Measurements from ENCODE around the gene TM2D1.

TM2D1 gene

DNA sequence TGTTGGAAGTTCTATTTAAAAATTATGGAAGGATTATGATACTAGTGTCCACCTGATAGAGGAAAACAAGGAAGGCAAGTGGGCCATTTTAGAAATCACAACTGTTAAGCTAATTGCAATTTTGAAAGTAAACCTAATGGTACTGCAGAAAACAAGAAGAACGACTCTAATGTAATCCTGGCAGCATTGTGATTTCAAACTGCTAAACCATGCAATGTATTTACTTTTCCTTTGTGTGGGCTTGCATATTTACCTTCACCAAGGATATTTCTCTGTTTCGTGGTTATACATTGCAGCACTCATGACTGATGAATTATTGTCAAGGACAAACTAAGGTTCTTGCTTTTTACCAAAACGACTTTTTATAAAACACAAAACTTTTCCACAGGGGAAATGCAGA lies 88.1 kb downstream of the TM2D1 start:
- no peak overlapping the region for H3K4me3 ChIP-seq (ENCODE audit: low read depth, low read length)
- TF ChIP-seq, protein P1, sequence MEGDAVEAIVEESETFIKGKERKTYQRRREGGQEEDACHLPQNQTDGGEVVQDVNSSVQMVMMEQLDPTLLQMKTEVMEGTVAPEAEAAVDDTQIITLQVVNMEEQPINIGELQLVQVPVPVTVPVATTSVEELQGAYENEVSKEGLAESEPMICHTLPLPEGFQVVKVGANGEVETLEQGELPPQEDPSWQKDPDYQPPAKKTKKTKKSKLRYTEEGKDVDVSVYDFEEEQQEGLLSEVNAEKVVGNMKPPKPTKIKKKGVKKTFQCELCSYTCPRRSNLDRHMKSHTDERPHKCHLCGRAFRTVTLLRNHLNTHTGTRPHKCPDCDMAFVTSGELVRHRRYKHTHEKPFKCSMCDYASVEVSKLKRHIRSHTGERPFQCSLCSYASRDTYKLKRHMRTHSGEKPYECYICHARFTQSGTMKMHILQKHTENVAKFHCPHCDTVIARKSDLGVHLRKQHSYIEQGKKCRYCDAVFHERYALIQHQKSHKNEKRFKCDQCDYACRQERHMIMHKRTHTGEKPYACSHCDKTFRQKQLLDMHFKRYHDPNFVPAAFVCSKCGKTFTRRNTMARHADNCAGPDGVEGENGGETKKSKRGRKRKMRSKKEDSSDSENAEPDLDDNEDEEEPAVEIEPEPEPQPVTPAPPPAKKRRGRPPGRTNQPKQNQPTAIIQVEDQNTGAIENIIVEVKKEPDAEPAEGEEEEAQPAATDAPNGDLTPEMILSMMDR (IDR thresholded peaks at IDR 0.05; ENCODE audit: low read depth, low read length) = no peak

GRCh38 chr1:61636376-61636775 lies 88.6 kb downstream of the TM2D1 start:
- TF ChIP-seq, protein P1 (IDR thresholded peaks at IDR 0.05; ENCODE audit: low read depth, low read length) = no peak
- H3K4me3 ChIP-seq (ENCODE audit: low read depth, low read length) = no peak overlapping the region

- TF ChIP-seq, protein P1 (IDR thresholded peaks at IDR 0.05; ENCODE audit: low read depth, low read length) = no peak
- H3K4me3 ChIP-seq (ENCODE audit: low read depth, low read length) = no peak overlapping the region
Observed at GRCh38 chr1:61635557-61635956, 89.4 kb downstream of the TM2D1 start.

DNA sequence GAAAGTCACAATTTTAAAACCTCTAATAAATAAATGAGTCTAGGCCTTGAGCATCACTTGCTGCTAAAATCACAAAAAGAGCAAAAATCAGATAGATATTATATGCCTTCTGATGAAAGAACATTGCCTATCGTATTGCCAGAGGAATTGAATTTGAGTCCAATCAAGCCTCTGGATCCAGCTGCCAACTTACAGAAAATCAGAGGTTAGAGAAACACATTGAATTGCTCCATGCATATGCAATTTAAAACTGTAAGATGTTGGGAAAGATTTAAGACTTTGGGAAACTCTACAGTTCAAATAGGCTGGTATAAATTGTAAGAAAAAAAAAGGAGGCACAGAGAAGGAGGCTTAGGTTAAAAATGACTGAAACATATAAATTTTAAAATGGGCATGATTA lies 93.5 kb downstream of the TM2D1 start:
- H3K4me3 ChIP-seq (ENCODE audit: low read depth, low read length) = no peak overlapping the region
- TF ChIP-seq, protein P1 (IDR thresholded peaks at IDR 0.05; ENCODE audit: low read depth, low read length) = no peak
